SU-DHL-6 (cell line): ENCODE measurements around the gene ACKR3.

ENCODE experiments used
- CTCF ChIP-seq: fragments of 200-600 bp; sonication (generic); IDR thresholded peaks from one replicate; pipeline ENCODE4 v1.5.1; 2017; ENCODE audit warnings: antibody characterized with exemption, mild to moderate bottlenecking, low read length, moderate library complexity; ENCODE audit not compliant: insufficient read depth, poor library complexity, severe bottlenecking
- EZH2phosphoT487 ChIP-seq: fragments of 200-600 bp; sonication (generic), shearing (Covaris generic); conservative IDR thresholded peaks from 2 replicates; pipeline ENCODE4 v1.6.1; 2018; ENCODE audit warnings: mild to moderate bottlenecking, antibody characterized with exemption, low read length, moderate library complexity, mixed read lengths

DNA sequence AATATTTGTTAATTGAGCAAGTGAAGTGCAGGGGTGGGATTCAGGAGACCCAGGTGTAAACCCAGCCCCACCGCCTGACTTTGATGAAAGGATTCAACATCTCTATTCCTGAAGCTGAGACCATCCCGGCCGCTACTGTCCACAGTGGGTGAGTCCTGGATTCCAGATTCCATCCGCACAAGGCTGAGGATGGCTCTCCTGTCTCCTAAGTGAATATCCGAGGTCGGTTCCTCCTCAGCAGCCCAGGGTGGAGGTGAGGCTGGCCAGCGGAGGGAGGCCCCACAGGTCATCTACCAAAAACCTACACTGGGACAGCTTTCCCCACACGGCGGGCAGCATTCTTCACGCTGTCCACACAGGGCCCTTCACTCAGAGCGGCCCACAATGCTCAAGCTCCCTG lies 57.6 kb downstream of the ACKR3 start:
- TF ChIP-seq CTCF (no peak), EZH2phosphoT487 (no peak)
